PC-3 (cell line): ENCODE measurements around the gene PLCL1.

Experiments
- EZH2 ChIP-seq: fragments of 300-600 bp; sonication (generic); IDR thresholded peaks from one replicate; pipeline ENCODE4 v1.6.1; 2017; ENCODE audit warnings: antibody characterized with exemption, mild to moderate bottlenecking, low read length; ENCODE audit not compliant: unreplicated experiment
- EZH2phosphoT487 ChIP-seq: fragments of 300-600 bp; sonication (generic); IDR thresholded peaks from 2 replicates; pipeline ENCODE4 v1.6.1; 2018; ENCODE audit warnings: mild to moderate bottlenecking, antibody characterized with exemption, low read length, borderline replicate concordance
- TF ChIP-seq, protein P1 (sequence below): fragments of 300-600 bp; sonication (generic); conservative IDR thresholded peaks from 2 replicates; pipeline ENCODE4 v1.5.1; 2017; ENCODE audit warnings: antibody characterized with exemption, low read depth, mild to moderate bottlenecking, low read length

DNA sequence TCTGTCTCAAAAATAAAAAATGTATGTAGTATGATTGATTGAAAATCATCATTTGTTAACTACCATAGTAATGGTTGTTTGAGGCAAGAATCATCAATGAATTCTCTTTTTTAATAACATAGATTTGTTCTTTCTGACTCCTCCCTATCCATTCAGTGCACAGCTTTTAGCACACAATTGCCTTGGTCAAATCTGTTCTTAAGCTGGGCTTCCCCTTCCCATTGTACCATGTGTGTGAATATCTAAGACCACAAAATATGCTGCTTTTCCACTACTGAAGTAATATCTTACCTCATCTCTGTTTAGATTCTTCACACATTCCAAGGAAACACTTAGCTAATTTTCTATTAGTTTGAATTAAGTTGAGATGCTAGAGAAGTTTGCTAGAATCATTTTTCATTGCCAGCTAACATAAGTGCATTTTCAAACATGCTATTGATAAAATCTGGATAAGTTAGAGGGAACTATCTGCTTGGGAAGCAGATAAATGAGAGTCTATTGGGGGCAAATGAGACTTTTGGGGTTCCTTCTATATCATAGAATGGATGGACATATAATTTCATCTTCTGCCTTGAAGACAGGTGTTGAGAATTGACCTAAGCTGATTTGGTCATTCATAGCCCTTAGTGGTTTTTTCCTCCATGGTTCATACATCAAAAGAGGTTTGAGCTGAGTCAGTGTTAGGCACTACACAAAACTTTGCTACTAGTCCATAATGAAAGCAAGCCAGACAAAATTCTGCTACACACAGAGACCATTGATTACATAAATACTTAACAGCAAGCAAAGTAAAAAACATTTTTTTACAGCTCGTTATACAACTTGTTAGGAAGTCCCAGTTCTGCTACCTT, 231.9 kb downstream of the PLCL1 start:
- TF ChIP-seq, protein P1, sequence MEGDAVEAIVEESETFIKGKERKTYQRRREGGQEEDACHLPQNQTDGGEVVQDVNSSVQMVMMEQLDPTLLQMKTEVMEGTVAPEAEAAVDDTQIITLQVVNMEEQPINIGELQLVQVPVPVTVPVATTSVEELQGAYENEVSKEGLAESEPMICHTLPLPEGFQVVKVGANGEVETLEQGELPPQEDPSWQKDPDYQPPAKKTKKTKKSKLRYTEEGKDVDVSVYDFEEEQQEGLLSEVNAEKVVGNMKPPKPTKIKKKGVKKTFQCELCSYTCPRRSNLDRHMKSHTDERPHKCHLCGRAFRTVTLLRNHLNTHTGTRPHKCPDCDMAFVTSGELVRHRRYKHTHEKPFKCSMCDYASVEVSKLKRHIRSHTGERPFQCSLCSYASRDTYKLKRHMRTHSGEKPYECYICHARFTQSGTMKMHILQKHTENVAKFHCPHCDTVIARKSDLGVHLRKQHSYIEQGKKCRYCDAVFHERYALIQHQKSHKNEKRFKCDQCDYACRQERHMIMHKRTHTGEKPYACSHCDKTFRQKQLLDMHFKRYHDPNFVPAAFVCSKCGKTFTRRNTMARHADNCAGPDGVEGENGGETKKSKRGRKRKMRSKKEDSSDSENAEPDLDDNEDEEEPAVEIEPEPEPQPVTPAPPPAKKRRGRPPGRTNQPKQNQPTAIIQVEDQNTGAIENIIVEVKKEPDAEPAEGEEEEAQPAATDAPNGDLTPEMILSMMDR = no peak
- TF ChIP-seq EZH2 = no peak
- TF ChIP-seq EZH2phosphoT487 = no peak
